ENCODE measurements around the gene DHX9. TPM values are rescaled to one million over a fixed set of nuclear protein-coding genes. Genes with fewer than 3 reads are reported as not detected.

Gene DHX9
- total and polyA plus RNA-seq, 9 of the 15 experiments (the other 6 are each of a cell fraction or from before 2014, with no cell fraction given): 100 to 409 (median 294) TPM

DNA sequence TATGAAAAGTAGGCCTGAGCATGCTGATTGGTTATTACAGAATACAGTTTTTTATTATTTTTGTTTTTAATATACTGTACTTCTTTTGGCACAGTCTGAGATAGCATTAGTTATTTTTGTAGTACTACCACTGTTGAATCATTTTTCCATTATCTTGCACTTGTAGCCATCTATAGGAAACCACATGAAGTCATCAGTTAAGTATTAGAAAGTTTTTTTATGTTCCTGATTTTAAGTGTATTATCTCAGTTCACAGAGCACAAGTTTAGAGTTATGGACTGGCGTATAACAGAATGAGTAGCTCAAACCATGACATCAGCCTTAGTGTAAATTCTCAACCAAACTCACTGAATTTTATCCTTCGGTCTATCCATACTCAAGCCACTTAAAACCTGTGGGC lies 22.8 kb downstream of the DHX9 start (continued):
- no peak for TF ChIP-seq ZNF217 (CRISPR knock-in tag; IDR thresholded peaks at IDR 0.05)
- TF ChIP-seq ZNF324 (CRISPR knock-in tag; IDR thresholded peaks at IDR 0.05): no peak

DNA sequence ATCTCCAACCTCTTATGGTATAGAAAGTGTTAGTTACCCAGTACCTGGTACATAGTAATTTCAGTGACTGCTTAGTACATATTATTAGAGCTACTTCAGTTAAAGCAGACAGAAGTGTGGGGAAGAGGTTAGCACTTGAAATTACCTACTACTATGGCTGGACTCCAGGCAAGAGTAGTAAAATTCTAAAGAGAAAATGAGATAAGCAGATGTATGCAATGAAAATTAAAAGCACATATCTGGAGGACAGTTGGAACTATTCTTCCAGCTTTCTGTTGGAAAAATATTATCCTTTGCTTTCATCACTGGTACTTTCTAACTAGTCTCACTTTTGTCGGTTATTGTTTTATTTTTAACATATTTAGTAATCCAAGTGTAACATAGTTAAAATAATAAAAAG lies 23.7 kb downstream of the DHX9 start:
- no peaks in the 10 kb centered on the region for H3K9me3 ChIP-seq (replicated peaks; ENCODE audit: control insufficient read depth, insufficient read depth, low read depth, low read length)
- no peaks in the 10 kb centered on the region for H4K20me1 ChIP-seq (replicated peaks; ENCODE audit: control insufficient read depth, insufficient read depth, low read length)
- no peaks in the 10 kb centered on the region for H3K27me3 ChIP-seq (ENCODE audit: control insufficient read depth in 2 of 2, insufficient read depth in 2 of 2, low read length in 2 of 2)
- H3K4me3 ChIP-seq: no peak overlapping the region
- TF ChIP-seq, protein P1, sequence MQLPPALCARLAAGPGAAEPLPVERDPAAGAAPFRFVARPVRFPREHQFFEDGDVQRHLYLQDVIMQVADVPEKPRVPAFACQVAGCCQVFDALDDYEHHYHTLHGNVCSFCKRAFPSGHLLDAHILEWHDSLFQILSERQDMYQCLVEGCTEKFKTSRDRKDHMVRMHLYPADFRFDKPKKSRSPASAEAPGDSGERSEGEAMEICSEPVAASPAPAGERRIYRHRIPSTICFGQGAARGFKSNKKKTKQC (CRISPR knock-in tag; IDR thresholded peaks at IDR 0.05): no peak
- TF ChIP-seq PHTF2 (CRISPR knock-in tag; IDR thresholded peaks at IDR 0.05): no peak
- no peak for TF ChIP-seq NBN (IDR thresholded peaks at IDR 0.05; ENCODE audit: low read depth)
- no peak for TF ChIP-seq ZBED1 (IDR thresholded peaks at IDR 0.05)
- no peak for TF ChIP-seq MYBL2 (IDR thresholded peaks at IDR 0.05; ENCODE audit: low read depth)
- TF ChIP-seq MYBL2 (CRISPR knock-in tag; IDR thresholded peaks at IDR 0.05; ENCODE audit: borderline replicate concordance): no peak
- TF ChIP-seq POLR2A (conservative IDR thresholded peaks at IDR 0.05): peak; percentile 29; the same call in 1 of the 2 replicates
- TF ChIP-seq KAT7 (CRISPR knock-in tag; IDR thresholded peaks at IDR 0.05; ENCODE audit: borderline replicate concordance): no peak
- no peak overlapping the region for H3K4me2 ChIP-seq (ENCODE audit: insufficient read depth, low read length)
- H3K9me1 ChIP-seq (ENCODE audit: control insufficient read depth, insufficient read depth, low read length): no peaks in the 10 kb centered on the region
- no TSS peak for BruUV-seq (replicated peaks)
- H3K36me3 ChIP-seq (ENCODE audit: control insufficient read depth, insufficient read depth, low read length): peaks cover 99% of the 10 kb centered on the region
- DNase-seq (ENCODE audit: extremely low read depth in 1 of 4, low spot score in 3 of 4) (no peak), ATAC-seq (no peak; the same call in 2 of the 3 replicates), FAIRE-seq (no peak)
- no peaks in the 10 kb centered on the region for H3K4me1 ChIP-seq (replicated peaks in 1 of 2; ENCODE audit: control insufficient read depth in 2 of 2, insufficient read depth in 2 of 2, low read length in 2 of 2)
- CTCF ChIA-PET (ENCODE audit: low intra/inter-chr PET ratio): no interaction called here
- in situ Hi-C loops (cut with MboI): no loop called here
- 100% methylated on average over 1 of the region's 1 CpG for WGBS (ENCODE audit: insufficient coverage, low coverage, missing lambda C conversion rate)
- POLR2A ChIA-PET: interaction anchor here (1.4 kb wide), 1 partner anchor 10 kb away, joined by 4 read pairs; no protein-coding TSS in a partner anchor
- H3K27ac ChIP-seq (ENCODE audit: extremely low read depth, low read depth, low read length): no peak overlapping the region
- peaks cover 58% of the 10 kb centered on the region; the same call in 2 of the 3 replicates for H3K79me2 ChIP-seq (ENCODE audit: control insufficient read depth, insufficient read depth, low read length)
- intact Hi-C loops (cut with micrococcal nuclease): loop anchor here (2.0 kb wide), 1 partner anchor 18 kb away; no protein-coding TSS in a partner anchor
- H3K9ac ChIP-seq (ENCODE audit: insufficient read depth in 1 of 2, low read depth in 2 of 2, low read length in 2 of 2): no peak overlapping the region
- no peak overlapping the region for H2AFZ ChIP-seq (ENCODE audit: low read depth, low read length)

Measured in K562 (cell line).